ENCODE results near the gene SERGEF. TPM values are rescaled to one million over a fixed set of nuclear protein-coding genes. Genes with fewer than 3 reads are reported as not detected.

SERGEF gene
- 10.8 and 16.6 TPM in 2 replicates for total RNA-seq
- 34.1 TPM for polyA plus RNA-seq (2012)

DNA sequence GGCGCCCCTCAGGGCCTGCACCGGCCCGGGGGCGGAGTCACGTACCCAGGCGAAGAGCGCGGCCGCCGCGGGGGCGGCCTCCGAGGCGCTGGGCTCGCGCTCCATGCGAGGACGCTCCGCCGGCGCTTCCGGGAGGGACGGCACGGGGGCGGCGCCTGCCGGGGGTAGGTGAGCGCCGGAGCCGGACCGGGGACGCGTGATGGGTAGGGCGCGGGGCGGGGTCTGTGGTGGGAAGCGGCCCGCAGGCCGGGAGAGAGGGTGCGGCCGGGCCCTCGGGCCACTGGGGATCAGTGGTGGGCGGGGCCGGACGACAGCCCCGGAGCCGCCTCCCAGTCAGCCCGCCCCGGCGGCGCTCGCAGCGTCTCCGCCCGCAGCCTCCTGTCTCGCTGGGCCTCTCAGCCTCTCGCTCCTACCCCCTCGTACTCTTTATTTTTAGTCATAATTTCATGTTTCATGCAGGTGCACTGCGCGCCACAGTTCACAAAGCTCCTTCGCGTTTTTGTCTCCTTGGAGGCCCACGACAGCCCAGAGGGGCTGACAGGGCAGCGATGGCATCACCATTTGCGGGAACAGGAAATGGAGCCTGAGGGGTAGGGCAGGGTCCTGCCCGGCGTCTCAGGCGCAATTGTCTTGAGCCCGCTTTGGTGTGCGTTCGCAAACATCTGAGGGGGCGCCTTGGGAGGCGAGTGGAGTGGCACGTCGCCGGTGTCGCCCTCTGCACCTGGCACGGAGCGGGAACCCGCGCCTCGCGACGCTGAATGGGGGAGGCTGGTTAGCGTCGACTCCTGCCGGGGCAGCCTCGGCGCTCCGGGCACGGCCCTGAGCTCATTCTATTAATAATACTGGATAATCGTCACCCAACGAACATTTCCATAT is at the start of gene SERGEF:
SERGEF (minus strand) TSS at position 142 of the 876 bp plus-strand sequence; CDS start at position 105, 37 bp downstream.
- DNase-seq (ENCODE audit: low read depth), result peak; percentile 91

DNA sequence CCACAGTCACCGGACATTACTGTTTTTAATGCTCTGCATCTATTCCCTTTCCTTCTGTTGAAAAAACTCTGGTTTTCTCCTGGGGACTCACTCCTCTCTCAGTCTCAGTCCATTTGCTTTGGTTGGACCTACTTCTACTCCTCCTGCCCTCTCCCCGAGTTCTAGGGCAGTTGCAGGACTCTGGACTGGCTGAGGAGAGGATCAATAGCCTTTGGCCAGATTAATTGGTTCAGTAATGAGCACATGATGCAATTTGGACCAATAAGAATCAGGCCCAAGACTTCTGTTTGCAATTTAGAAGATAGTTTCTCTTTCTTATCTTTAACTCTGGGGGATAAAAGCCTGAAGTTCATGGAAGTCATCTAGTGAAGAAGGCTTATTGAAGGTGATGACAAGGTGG is 48.5 kb upstream of the SERGEF start:
- DNase-seq (ENCODE audit: low read depth), result no peak

- no peak for DNase-seq (ENCODE audit: low read depth)
Observed at GRCh38 chr11:18056561-18057181, 43.8 kb upstream of the SERGEF start.

DNA sequence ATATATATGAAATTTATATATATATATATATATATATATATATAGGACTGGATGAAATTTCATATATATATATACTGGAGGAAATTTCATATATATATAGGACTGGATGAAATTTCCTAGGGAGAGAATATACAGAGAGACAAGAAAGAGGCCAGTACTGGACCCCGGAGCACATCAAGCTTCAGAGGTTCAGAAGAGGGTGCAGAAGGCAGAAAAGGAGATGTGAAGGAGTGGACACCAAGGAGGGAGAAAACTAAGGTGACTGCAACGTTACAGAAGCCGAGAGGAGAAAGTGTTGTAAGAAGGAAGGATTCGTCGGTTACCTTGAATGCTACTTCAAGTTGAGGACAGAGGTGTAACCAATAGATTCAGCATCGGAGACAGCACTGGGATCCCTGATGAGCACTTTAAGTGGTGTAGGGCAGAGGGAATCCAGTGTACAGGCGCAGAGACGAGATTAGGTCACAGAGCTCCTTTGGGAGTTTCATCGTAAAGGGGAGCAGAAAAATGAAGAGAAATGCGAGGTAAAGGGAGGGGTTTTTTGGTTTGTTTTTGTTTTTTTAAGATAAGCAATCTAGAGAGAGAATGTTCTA is 41.8 kb upstream of the SERGEF start:
- no peak for DNase-seq (ENCODE audit: low read depth)

- DNase-seq (ENCODE audit: low read depth), result no peak
Observed at GRCh38 chr11:18050848-18051247, 38.0 kb upstream of the SERGEF start.

DNA sequence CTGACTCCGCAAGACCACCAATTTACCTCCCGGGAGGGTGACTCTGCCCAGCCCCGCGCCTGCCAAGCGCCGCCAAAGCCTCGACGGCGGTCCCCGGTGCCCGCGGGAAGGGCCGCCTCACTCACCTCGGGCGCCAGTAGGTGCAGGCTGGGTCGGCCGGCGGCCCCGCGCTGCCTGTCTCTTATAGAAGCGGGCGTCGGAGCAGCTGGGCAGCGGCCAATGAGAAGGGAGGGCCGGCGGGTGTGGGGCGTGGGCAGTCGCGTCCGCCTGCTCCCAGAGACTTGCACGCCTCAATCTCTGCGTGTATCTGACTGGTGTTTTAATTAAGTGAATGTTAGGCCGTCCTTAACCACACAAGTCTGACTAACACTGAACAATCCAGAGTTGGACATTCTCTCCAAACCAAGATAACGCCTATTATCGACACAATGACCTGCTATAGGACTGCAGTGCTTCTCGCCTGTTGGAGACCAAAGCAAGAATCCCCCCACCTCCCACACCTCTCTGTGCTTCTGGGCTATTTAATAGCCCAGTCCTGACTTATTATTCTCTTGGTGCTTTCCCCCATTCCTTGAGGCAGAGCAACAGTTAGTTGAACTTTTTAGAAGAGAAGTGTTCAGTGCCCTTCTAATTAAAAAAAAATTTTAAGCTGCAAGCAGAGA is 33.4 kb upstream of the SERGEF start, which contains the start of gene TPH1:
TPH1 (minus strand) TSS at position 154 of the 662 bp plus-strand sequence. CDS start 5,507 bp downstream, outside the sequence.
- peak; percentile 13 for DNase-seq (ENCODE audit: low read depth)

DNA sequence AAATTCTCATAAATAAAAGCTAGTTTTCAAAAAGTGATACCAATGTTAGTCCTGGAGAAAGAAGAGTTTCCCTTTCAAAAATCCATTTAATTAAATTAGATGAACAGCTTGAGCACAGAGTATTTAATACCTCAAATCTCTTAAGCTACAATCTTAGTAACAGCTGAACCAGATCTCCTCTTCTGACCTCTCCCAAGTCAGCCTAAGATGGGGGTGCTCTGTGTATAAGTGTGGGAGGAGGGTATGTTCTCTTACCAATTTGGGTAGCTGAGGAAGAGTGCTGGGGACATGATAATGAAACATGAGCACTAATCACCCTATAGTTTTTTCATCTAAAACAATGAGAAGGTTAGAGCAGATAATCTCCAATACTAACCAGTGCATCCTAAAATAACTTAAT is 23.6 kb upstream of the SERGEF start:
- DNase-seq (ENCODE audit: low read depth), result no peak

DNA sequence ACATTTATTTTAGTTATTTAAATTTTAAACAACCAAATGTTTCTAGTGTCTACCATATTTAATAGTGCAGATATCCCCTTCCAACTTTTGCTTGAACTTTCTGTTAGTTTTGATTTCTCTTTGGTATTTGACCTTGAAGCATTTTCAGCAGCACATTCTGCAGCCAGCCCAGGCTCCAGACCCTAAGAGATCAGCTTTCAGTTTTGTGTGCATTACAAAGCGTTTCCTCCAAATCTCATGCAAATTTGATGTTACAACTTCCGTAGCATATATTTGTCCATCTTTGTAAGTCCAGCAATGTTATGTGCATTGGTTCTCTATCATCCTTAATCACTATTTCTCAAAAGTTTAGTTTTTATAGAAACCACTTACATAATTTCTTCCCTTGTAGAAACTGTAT is 14.6 kb upstream of the SERGEF start:
- no peak for DNase-seq (ENCODE audit: low read depth)

- no peak for DNase-seq (ENCODE audit: low read depth)
Observed at GRCh38 chr11:18022419-18022818, 9.6 kb upstream of the SERGEF start.

DNA sequence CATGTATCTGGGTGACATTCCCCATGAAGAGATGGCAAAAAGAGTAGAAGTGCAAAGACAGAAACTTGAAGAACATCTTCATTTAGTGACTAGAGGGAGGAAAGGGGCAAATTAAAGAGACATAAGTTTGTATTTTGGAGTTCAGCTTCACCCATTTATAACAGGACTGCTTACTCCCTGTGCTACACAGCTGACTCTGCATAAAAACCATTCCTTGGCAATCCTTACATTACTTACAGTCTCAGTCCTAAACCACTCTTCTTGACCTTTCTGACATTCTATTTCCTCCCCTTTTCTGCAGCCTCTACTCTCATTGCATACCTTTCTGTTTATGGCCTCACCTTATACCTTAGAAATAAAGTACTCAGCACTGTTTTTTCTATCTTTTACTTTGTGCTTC is 6.8 kb upstream of the SERGEF start:
- no peak for DNase-seq (ENCODE audit: low read depth)

DNA sequence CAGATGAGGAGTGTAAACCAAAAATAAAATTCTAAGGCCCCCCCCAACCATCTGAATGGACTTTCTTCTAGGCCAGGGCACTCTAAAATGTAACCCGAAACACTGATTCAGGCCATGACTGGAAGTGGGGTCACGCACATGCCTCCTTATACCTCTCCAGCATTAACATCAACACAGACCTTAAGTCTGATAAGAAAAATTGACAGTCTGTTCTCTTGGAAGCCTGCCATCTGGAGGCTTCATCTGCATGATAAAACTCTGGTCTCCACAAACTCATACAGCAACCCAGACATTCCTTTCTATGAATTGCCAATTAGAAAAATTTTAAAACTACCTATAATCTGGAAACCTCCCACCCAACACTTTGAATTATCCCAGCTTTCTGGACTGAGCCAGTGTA is 3.9 kb upstream of the SERGEF start:
- no peak for DNase-seq (ENCODE audit: low read depth)

GRCh38 chr11:18014876-18015275 is 2.0 kb upstream of the SERGEF start:
- DNase-seq (ENCODE audit: low read depth), result no peak

DNA sequence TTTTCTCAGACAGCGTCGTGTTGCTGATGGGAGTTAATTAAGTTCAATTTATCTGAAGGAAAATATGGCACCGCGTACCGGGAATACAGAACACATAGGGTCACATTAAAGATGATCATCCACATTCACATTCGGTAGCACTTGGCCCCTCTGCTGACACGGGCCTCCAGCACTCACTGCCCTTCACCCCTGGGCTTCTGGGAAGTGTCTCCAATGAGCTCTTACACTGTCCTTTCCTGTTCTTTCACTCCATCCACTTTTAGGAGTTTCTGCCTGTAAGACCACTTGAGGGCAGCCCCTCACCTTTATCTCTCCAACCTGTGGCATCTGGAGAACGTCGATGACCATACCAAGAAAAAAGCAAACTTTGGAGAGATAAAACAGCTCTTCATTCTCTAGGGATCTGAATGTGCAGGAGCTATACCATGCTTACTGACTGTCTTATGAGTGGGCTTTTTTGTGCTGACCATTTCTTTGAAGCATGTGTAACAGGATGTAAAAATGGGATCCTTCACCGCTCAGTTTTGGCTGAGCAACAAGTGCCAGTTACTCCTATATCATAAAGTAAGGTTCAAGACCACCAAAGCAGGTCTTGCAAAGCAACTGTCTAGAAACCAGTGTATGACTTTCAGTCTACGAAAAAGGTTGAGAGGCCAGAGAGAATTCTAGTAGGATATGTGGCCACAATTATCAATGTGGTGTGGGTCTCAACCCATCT is 1.1 kb upstream of the SERGEF start:
- no peak for DNase-seq (ENCODE audit: low read depth)

DNA sequence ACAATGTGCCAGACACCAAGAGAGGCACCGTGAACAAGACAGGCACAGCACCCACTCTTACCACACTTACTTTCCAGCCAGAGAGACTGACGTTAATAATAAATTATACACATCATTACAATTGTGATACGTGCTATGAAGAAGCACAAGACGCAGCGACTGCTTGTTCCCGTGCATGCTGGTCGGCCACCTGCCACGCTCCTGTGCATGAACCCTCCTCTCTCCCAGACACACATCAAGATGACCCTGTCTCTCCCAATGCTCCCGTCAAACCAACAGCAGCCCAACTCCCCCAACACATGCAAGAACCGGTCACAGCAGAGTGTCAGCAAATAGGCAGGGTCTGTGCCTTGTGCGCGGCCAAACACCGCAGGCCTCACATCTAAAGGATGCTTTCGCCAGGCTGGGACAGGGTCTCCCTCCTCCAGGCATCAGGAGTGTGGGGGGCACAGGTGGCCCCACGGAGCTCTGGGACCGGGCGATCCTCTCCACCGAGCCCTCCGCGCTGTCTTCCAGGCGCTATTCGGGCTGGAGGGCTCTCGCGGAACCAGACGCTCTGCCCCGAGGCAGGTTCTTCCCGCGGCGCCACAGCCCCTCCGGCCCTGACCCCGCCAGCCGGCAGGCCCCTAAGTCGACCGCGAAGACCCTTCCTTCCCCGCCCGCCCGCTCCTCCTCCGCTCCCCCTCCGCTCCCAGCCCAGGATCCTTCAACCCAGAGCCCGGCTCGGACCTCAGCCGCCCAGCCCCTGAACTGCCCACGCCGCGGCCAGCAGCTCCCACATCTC is 533 bp downstream of the SERGEF start:
- peak; percentile 10 for DNase-seq (ENCODE audit: low read depth)

GRCh38 chr11:18011633-18012032 is 1.2 kb downstream of the SERGEF start:
- no peak for DNase-seq (ENCODE audit: low read depth)

DNA sequence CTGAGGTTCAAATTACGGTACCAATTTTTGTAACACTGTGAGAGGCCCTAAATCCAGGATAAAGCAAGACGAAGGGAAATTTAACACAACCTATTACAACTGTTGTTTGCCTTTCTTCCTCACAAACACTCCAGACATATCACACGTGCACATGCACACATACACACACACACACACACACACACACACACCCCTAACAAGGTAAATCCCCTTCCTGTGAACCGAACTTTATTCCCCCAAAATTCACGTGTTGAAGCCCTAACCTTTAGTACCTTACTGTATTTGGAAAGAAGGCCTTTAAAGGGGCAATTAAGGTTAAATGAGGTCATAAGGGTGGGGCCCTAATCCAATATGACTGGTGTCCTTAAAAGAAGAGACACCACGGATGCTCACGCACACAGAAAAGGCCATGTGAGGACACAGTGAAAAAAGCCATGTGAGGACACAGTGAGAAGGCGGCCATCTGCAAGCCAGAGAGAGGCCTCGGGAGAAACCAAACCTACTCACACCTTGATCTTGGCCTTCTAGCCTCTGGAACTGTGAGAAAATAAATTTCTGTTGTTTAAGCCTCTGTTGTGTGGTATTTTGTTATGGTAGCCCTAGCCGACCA is 1.8 kb downstream of the SERGEF start:
- no peak for DNase-seq (ENCODE audit: low read depth)

- no peak for DNase-seq (ENCODE audit: low read depth)
Observed at GRCh38 chr11:18010121-18010670, 2.7 kb downstream of the SERGEF start.

DNA sequence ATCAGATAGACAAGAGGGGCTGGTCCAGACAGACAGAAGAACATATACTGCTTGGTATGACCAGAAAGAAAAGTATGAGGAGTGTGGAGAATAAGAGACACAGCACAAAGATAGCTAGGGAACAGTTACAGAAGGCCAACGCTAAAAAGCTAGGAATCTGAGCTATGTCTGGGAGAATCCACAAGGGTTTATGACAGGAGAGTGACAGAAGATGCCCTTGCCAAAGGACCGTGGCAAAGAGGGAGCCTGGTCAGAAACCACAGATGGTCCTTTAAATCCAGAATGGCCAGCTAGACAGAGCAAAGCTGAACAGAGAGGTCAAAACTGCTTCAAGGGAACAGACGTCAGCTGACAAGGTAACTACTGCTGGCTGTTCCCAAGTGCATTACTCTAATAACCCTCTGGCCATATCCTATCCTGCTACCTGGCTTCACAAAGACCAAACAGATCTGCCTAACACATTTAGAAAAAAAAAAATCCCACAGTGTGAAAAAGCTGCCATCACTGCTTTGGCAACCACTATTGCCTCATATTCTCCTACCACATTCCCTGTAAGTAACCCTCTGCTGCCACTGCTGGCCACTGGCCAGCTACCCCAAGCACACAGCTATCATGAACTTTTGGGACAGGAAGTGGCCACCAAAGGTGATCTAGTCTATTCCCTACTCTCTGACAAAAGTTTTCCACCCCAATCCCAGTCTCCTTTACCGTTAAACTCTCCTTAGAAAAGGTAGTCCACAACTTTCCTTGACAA is 7.3 kb downstream of the SERGEF start:
- DNase-seq (ENCODE audit: low read depth), result peak; percentile 52

- DNase-seq (ENCODE audit: low read depth), result no peak
Observed at GRCh38 chr11:18001191-18001590, 11.7 kb downstream of the SERGEF start.

Measured in myocyte (in vitro differentiated cells).